K562 (cell line): ENCODE measurements around the gene DDX18. TPM values are rescaled to one million over a fixed set of nuclear protein-coding genes. Genes with fewer than 3 reads are reported as not detected.

Experiments
- BRF2 ChIP-seq: IDR thresholded peaks from 3 replicates; pipeline ENCODE4 v1.6.1; 2011; ENCODE audit warnings: borderline replicate concordance, mild to moderate bottlenecking; ENCODE audit not compliant: insufficient read length, insufficient read depth
- CBX2 ChIP-seq: fragments of 200-600 bp; sonication (generic); IDR thresholded peaks from one replicate; pipeline ENCODE4 v1.6.1; 2012; ENCODE audit warnings: mild to moderate bottlenecking, low read length, inconsistent platforms; ENCODE audit not compliant: insufficient read depth, poor library complexity, severe bottlenecking
- E2F1 ChIP-seq: sonication (generic); formaldehyde crosslinking; IDR thresholded peaks from 2 replicates; pipeline ENCODE4 v1.8.1; 2023; ENCODE audit warnings: mild to moderate bottlenecking, missing genetic modification reagents, moderate library complexity
- HMG20A ChIP-seq: fragments of 450-650 bp; formaldehyde crosslinking; conservative IDR thresholded peaks from 2 replicates; pipeline ENCODE4 v1.4.0; 2020; ENCODE audit warnings: mild to moderate bottlenecking, mixed read lengths
- HNRNPH1 ChIP-seq: fragments of 200-400 bp; formaldehyde crosslinking; optimal IDR thresholded peaks from 2 replicates; pipeline ENCODE3; 2017; ENCODE audit warnings: low read depth, mild to moderate bottlenecking, low read length, moderate library complexity
- JUND ChIP-seq, 2 experiments: IDR thresholded peaks; 2 replicates in 1 of 2; 3 replicates in 1 of 2; pipeline ENCODE4 v1.6.1; 2011; ENCODE audit warnings: borderline replicate concordance in 2 of 2, low read depth in 2 of 2, low read length in 2 of 2, improper control_type of control experiment in 1 of 2, missing biosample characterization in 1 of 2, missing genetic modification characterization in 1 of 2, missing genetic modification reagents in 1 of 2
- LEF1 ChIP-seq: fragments of 450-650 bp; IDR thresholded peaks from 2 replicates; pipeline ENCODE4 v1.6.1; 2016; ENCODE audit warnings: mild to moderate bottlenecking
- NRF1 ChIP-seq, 2 experiments: fragments of 450-650 bp; IDR thresholded peaks in 1 of 2; conservative IDR thresholded peaks in 1 of 2; 2 replicates each; pipeline ENCODE4 v1.6.1; 2014; ENCODE audit warnings: mild to moderate bottlenecking in 2 of 2
- SAFB2 ChIP-seq: fragments of 200-400 bp; formaldehyde crosslinking; IDR thresholded peaks from 2 replicates; pipeline ENCODE4 v1.6.1; 2018; ENCODE audit warnings: borderline replicate concordance, low read length, low read depth, moderate library complexity; ENCODE audit not compliant: severe bottlenecking
- STAG1 ChIP-seq: sonication (generic); formaldehyde crosslinking; IDR thresholded peaks from 2 replicates; pipeline ENCODE4 v1.5.0; 2020; ENCODE audit warnings: missing genetic modification reagents, borderline replicate concordance
- polyA plus RNA-seq, 8 experiments: library from polyadenylated mRNA; depleted of rRNA in 4 of 8; stranded (reverse) in 5 of 8; unstranded in 3 of 8; fragments of >200 nt; fragmentation: Nextera tagmentation in 2 of 8; fragmentation: Illumina TruSeq in 1 of 8; extraction: Ambion mirVana in 2 of 8; extraction: Trizol in 1 of 8; gene quantifications; 2 replicates each; pipeline versions ENCODE4 v1.2.1 to v1.2.3, GENCODE V29; 2011 to 2014; ENCODE audit warnings: inconsistent platforms in 1 of 8, missing spikeins in 1 of 8
- total RNA-seq, 7 experiments: library from RNA; depleted of rRNA in 6 of 7; stranded (reverse); fragments of >200 nt in 6 of 7; fragmentation: Illumina TruSeq in 2 of 7; extraction: Trizol in 2 of 7; gene quantifications; 2 replicates each; pipeline versions ENCODE4 v1.2.1 to v1.2.3, GENCODE V29; 2011 to 2021; ENCODE audit warnings: low replicate concordance in 1 of 7
- TF ChIP-seq, protein P1 (sequence below): fragments of 450-650 bp; IDR thresholded peaks from 2 replicates; pipeline ENCODE4 v1.6.1; 2016; ENCODE audit warnings: mild to moderate bottlenecking, moderate library complexity

Gene DDX18
- total and polyA plus RNA-seq, 9 of the 15 experiments (the other 6 are each of a cell fraction or from before 2014, with no cell fraction given) = 67.9 to 156 (median 116) TPM

GRCh38 chr2:117814417-117815264 is at the start of gene DDX18 (continued):
- TF ChIP-seq, protein P1, sequence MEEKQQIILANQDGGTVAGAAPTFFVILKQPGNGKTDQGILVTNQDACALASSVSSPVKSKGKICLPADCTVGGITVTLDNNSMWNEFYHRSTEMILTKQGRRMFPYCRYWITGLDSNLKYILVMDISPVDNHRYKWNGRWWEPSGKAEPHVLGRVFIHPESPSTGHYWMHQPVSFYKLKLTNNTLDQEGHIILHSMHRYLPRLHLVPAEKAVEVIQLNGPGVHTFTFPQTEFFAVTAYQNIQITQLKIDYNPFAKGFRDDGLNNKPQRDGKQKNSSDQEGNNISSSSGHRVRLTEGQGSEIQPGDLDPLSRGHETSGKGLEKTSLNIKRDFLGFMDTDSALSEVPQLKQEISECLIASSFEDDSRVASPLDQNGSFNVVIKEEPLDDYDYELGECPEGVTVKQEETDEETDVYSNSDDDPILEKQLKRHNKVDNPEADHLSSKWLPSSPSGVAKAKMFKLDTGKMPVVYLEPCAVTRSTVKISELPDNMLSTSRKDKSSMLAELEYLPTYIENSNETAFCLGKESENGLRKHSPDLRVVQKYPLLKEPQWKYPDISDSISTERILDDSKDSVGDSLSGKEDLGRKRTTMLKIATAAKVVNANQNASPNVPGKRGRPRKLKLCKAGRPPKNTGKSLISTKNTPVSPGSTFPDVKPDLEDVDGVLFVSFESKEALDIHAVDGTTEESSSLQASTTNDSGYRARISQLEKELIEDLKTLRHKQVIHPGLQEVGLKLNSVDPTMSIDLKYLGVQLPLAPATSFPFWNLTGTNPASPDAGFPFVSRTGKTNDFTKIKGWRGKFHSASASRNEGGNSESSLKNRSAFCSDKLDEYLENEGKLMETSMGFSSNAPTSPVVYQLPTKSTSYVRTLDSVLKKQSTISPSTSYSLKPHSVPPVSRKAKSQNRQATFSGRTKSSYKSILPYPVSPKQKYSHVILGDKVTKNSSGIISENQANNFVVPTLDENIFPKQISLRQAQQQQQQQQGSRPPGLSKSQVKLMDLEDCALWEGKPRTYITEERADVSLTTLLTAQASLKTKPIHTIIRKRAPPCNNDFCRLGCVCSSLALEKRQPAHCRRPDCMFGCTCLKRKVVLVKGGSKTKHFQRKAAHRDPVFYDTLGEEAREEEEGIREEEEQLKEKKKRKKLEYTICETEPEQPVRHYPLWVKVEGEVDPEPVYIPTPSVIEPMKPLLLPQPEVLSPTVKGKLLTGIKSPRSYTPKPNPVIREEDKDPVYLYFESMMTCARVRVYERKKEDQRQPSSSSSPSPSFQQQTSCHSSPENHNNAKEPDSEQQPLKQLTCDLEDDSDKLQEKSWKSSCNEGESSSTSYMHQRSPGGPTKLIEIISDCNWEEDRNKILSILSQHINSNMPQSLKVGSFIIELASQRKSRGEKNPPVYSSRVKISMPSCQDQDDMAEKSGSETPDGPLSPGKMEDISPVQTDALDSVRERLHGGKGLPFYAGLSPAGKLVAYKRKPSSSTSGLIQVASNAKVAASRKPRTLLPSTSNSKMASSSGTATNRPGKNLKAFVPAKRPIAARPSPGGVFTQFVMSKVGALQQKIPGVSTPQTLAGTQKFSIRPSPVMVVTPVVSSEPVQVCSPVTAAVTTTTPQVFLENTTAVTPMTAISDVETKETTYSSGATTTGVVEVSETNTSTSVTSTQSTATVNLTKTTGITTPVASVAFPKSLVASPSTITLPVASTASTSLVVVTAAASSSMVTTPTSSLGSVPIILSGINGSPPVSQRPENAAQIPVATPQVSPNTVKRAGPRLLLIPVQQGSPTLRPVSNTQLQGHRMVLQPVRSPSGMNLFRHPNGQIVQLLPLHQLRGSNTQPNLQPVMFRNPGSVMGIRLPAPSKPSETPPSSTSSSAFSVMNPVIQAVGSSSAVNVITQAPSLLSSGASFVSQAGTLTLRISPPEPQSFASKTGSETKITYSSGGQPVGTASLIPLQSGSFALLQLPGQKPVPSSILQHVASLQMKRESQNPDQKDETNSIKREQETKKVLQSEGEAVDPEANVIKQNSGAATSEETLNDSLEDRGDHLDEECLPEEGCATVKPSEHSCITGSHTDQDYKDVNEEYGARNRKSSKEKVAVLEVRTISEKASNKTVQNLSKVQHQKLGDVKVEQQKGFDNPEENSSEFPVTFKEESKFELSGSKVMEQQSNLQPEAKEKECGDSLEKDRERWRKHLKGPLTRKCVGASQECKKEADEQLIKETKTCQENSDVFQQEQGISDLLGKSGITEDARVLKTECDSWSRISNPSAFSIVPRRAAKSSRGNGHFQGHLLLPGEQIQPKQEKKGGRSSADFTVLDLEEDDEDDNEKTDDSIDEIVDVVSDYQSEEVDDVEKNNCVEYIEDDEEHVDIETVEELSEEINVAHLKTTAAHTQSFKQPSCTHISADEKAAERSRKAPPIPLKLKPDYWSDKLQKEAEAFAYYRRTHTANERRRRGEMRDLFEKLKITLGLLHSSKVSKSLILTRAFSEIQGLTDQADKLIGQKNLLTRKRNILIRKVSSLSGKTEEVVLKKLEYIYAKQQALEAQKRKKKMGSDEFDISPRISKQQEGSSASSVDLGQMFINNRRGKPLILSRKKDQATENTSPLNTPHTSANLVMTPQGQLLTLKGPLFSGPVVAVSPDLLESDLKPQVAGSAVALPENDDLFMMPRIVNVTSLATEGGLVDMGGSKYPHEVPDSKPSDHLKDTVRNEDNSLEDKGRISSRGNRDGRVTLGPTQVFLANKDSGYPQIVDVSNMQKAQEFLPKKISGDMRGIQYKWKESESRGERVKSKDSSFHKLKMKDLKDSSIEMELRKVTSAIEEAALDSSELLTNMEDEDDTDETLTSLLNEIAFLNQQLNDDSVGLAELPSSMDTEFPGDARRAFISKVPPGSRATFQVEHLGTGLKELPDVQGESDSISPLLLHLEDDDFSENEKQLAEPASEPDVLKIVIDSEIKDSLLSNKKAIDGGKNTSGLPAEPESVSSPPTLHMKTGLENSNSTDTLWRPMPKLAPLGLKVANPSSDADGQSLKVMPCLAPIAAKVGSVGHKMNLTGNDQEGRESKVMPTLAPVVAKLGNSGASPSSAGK = 0 out of 2 replicates have a peak, but pooled peaks have one; percentile 17
- peak; percentile 80; the same call in 1 of the 2 replicates for TF ChIP-seq E2F1 (CRISPR knock-in tag)
- peak; percentile 80 for TF ChIP-seq JUND (IDR thresholded peaks at IDR 0.05; ENCODE audit: borderline replicate concordance, low read depth, low read length)
- no peak; the same call in 2 of the 3 replicates for TF ChIP-seq JUND (tag; IDR thresholded peaks at IDR 0.05; ENCODE audit: borderline replicate concordance, low read depth, low read length)
- no peak for TF ChIP-seq HNRNPH1
- TF ChIP-seq STAG1 (CRISPR knock-in tag) = no peak
- TF ChIP-seq LEF1 = peak; percentile 74; the same call in 1 of the 2 replicates
- no peak for TF ChIP-seq SAFB2
- TF ChIP-seq HMG20A (CRISPR knock-in tag) = no peak
- TF ChIP-seq CBX2 = no peak
- peak; percentile 86 to 89 for TF ChIP-seq NRF1 (conservative IDR thresholded peaks at IDR 0.05 in 1 of 2, IDR thresholded peaks at IDR 0.05 in 1 of 2)
- TF ChIP-seq BRF2 = no peak
